Epithelial cell of proximal tubule (primary cell): ENCODE results near the gene TAF1D. TPM values are rescaled to one million over a fixed set of nuclear protein-coding genes. Genes with fewer than 3 reads are reported as not detected.

Source experiments
- DNase-seq: peaks from one replicate; pipeline ENCODE4 v3.0.0-alpha.2; 2011; ENCODE audit warnings: low read depth
- H3K4me3 ChIP-seq: 2 replicates; pipeline ENCODE4 v1.5.1; 2011; ENCODE audit warnings: low read depth, mild to moderate bottlenecking, low read length
- CTCF ChIP-seq: conservative IDR thresholded peaks from 2 replicates; pipeline ENCODE4 v1.5.1; 2012; ENCODE audit warnings: low read depth, mild to moderate bottlenecking, low read length
- total RNA-seq: library from RNA; depleted of rRNA; stranded (reverse); fragments of >200 nt; gene quantifications from 2 replicates; pipeline ENCODE4 v1.2.3, GENCODE V29; 2015

Gene TAF1D
- total RNA-seq, 1 donor from 2014 or later: 124 TPM

GRCh38 chr11:93733474-93733873 is 7.8 kb downstream of the TAF1D start:
- DNase-seq: no peak
- TF ChIP-seq CTCF: no peak
- no peak overlapping the region for H3K4me3 ChIP-seq

DNA sequence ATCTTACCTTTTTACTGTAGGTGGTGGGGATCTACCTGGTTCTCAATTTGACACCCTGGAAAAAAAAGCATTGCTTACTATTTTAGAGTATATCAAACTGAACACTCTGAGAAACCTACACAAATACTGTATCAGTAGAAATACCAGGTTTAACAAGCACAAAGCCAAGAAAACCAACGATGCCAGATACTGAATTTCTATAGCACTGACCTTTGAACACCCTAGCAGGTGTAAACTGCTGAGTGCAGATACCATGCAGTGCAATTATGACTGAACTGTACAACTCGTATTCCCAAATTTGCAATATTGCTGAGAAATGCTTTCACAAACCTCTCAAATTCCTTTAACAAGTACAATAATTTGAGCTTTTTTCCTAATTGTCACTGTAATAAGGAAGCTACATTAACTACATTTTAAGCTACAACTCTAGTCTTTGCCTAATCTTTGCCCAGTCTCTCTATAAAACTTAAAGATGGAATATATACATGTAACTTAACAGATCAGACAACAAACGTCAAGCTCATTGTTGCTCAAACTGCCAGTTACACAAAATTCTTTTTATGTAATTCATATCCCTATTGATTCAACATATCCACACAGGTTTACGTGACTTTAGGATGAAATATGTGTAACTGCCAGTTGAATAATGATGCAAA is 8.9 kb downstream of the TAF1D start:
- no peak for DNase-seq
- TF ChIP-seq CTCF: no peak
- no peak overlapping the region for H3K4me3 ChIP-seq

GRCh38 chr11:93730108-93731107 is 10.9 kb downstream of the TAF1D start:
- no peak for DNase-seq
- TF ChIP-seq CTCF: no peak
- H3K4me3 ChIP-seq: no peak overlapping the region

GRCh38 chr11:93729129-93729616 is 12.1 kb downstream of the TAF1D start:
- no peak for TF ChIP-seq CTCF
- H3K4me3 ChIP-seq: no peak overlapping the region
- DNase-seq: no peak

DNA sequence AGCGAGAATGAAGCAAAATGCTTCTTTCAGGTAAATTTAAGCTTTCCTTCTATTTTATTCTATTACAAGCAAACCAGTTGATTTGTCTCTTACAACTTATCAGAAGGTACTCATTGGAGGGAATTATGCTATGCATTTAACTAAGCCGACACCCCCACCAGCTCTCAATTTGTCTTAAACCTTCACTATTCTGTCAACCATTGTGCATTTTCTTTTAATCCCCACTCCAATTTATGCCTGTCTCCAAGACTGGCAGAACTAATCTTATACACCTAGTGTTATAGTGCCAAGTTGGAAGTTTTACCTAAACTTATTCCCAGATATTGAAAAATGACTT is 12.5 kb downstream of the TAF1D start:
- TF ChIP-seq CTCF: no peak
- no peak overlapping the region for H3K4me3 ChIP-seq
- no peak for DNase-seq

GRCh38 chr11:93727985-93728791 is 13.1 kb downstream of the TAF1D start:
- no peak for DNase-seq
- no peak overlapping the region for H3K4me3 ChIP-seq
- no peak for TF ChIP-seq CTCF
